ENCODE data around the gene SLC2A11.

DNA sequence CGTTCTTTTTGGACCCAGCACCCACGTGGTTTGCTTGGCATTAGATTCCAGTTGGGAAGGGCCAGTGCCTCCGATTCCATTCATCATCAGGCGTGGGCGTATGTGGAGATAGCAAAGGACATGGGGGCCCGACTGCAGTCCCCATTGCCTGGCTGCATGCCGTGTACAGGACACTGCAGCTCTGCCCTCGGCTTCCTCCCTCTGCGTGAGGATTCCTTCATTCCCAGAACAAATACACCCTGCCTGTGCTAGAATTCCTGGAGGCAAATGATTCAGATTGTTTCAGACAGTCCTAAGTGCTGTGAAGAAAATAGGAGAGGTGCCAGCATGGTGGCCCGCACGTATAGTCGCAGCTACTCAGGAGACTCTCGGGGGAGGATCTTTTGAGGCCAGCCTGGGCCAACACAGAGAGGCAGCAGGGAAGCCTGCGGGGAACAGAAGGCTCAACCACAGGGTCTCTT lies 34.3 kb upstream of the SLC2A11 start:
- TF ChIP-seq, protein P1, sequence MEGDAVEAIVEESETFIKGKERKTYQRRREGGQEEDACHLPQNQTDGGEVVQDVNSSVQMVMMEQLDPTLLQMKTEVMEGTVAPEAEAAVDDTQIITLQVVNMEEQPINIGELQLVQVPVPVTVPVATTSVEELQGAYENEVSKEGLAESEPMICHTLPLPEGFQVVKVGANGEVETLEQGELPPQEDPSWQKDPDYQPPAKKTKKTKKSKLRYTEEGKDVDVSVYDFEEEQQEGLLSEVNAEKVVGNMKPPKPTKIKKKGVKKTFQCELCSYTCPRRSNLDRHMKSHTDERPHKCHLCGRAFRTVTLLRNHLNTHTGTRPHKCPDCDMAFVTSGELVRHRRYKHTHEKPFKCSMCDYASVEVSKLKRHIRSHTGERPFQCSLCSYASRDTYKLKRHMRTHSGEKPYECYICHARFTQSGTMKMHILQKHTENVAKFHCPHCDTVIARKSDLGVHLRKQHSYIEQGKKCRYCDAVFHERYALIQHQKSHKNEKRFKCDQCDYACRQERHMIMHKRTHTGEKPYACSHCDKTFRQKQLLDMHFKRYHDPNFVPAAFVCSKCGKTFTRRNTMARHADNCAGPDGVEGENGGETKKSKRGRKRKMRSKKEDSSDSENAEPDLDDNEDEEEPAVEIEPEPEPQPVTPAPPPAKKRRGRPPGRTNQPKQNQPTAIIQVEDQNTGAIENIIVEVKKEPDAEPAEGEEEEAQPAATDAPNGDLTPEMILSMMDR (IDR thresholded peaks at IDR 0.05), result no peak
- TF ChIP-seq POLR2AphosphoS5 (IDR thresholded peaks at IDR 0.05), result no peak
- TF ChIP-seq POLR2A (IDR thresholded peaks at IDR 0.05), result no peak
- no peak for TF ChIP-seq EP300 (IDR thresholded peaks at IDR 0.05)

All from suprapubic skin (tissue), 4 donors.